Mesendoderm (in vitro differentiated cells): ENCODE measurements around the gene HEPN1.
A peak's percentile ranks its signal among the peaks of the same experiment; 100 is the strongest.

Source experiments
- DNase-seq: peaks from one replicate; pipeline ENCODE4 v3.0.0; 2013
- H2AK5ac ChIP-seq: 2 replicates; pipeline ENCODE4 v1.6.1; 2013; ENCODE audit warnings: low read length, inconsistent platforms
- H2BK120ac ChIP-seq: 2 replicates; pipeline ENCODE4 v1.6.1; 2013; ENCODE audit warnings: low read depth, mild to moderate bottlenecking, low read length, moderate library complexity, mixed read lengths
- H2BK15ac ChIP-seq: replicated peaks from 2 replicates; pipeline ENCODE4 v1.6.1; 2013; ENCODE audit warnings: low read depth, mild to moderate bottlenecking, moderate library complexity
- H2BK5ac ChIP-seq: 2 replicates; pipeline ENCODE4 v1.6.1; 2013; ENCODE audit warnings: low read length, inconsistent platforms
- H3K18ac ChIP-seq: 2 replicates; pipeline ENCODE4 v1.6.1; 2013; ENCODE audit warnings: mild to moderate bottlenecking, low read length, mixed read lengths
- H3K23ac ChIP-seq: one replicate; pipeline ENCODE4 v1.6.1; 2013; ENCODE audit warnings: low read length
- H3K27ac ChIP-seq: 2 replicates; pipeline ENCODE4 v1.5.1; 2013; ENCODE audit warnings: low read depth, mild to moderate bottlenecking, inconsistent platforms, low read length, moderate library complexity
- H3K27me3 ChIP-seq: 2 replicates; pipeline ENCODE4 v1.6.1; 2013; ENCODE audit warnings: low read length, control low read depth, mild to moderate bottlenecking, inconsistent platforms; ENCODE audit not compliant: insufficient read depth, poor library complexity
- H3K36me3 ChIP-seq: 2 replicates; pipeline ENCODE4 v1.6.1; 2013; ENCODE audit warnings: low read length, inconsistent platforms; ENCODE audit not compliant: control insufficient read depth, insufficient read depth
- H3K4ac ChIP-seq: one replicate; pipeline ENCODE4 v1.6.1; 2013; ENCODE audit warnings: low read depth, mild to moderate bottlenecking, low read length, moderate library complexity
- H3K4me1 ChIP-seq: 2 replicates; pipeline ENCODE4 v1.6.1; 2013; ENCODE audit warnings: low read depth, low read length, inconsistent platforms; ENCODE audit not compliant: control insufficient read depth
- H3K4me2 ChIP-seq: 2 replicates; pipeline ENCODE4 v1.6.1; 2013; ENCODE audit warnings: low read length
- H3K4me3 ChIP-seq: 2 replicates; pipeline ENCODE4 v1.5.1; 2013; ENCODE audit warnings: mild to moderate bottlenecking, low read length
- H3K56ac ChIP-seq: one replicate; pipeline ENCODE4 v1.6.1; 2013; ENCODE audit warnings: low read length
- H3K79me1 ChIP-seq: 2 replicates; pipeline ENCODE4 v1.6.1; 2013; ENCODE audit warnings: low read length, inconsistent platforms
- H3K79me2 ChIP-seq: 2 replicates; pipeline ENCODE4 v1.6.1; 2013; ENCODE audit warnings: mild to moderate bottlenecking, low read length; ENCODE audit not compliant: control insufficient read depth, insufficient read depth
- H3K9ac ChIP-seq: 2 replicates; pipeline ENCODE4 v1.6.1; 2013; ENCODE audit warnings: low read length, inconsistent platforms
- H4K5ac ChIP-seq: one replicate; pipeline ENCODE4 v1.6.1; 2013; ENCODE audit warnings: low read length
- H4K8ac ChIP-seq: one replicate; pipeline ENCODE4 v1.6.1; 2013; ENCODE audit warnings: low read depth, mild to moderate bottlenecking, control low read depth, low read length, moderate library complexity
- WGBS: extraction: QIAGEN DNeasy Blood & Tissue Kit; methylation state at CpG from one replicate; pipeline ENCODE4 v1.1.7; 2013; ENCODE audit warnings: low lambda C conversion rate, missing lambda C conversion rate; ENCODE audit not compliant: insufficient coverage; ENCODE audit errors: extremely low coverage; 5-methylcytosine and 5-hydroxymethylcytosine counted together

Gene HEPN1

GRCh38 chr11:124891373-124891861, 27.6 kb upstream of the HEPN1 start:
- DNase-seq: peak; percentile 67
- no CpG with 5 or more reads among the region's 12 CpGs for WGBS
- Histone ChIP-seq H3K27me3 (no peaks in the 10 kb centered on the region), H4K5ac (no peak overlapping the region), H3K23ac (no peak overlapping the region), H3K4me1 (no peaks in the 10 kb centered on the region), H3K4ac (no peak overlapping the region), H3K18ac (no peak overlapping the region), H3K9ac (no peak overlapping the region), H2BK15ac (no peak overlapping the region), H2BK120ac (no peak overlapping the region), H2AK5ac (no peak overlapping the region), H3K27ac (no peak overlapping the region), H3K36me3 (no peaks in the 10 kb centered on the region), H3K79me2 (no peaks in the 10 kb centered on the region), H3K4me3 (no peak overlapping the region), H2BK5ac (no peak overlapping the region), H4K8ac (no peak overlapping the region), H3K4me2 (no peak overlapping the region), H3K56ac (no peak overlapping the region), H3K79me1 (no peaks in the 10 kb centered on the region)

- no peak overlapping the region for H3K4me2 ChIP-seq
- no peak overlapping the region for H4K8ac ChIP-seq
- WGBS: no CpG with 5 or more reads among the region's 2 CpGs
- no peak overlapping the region for H3K9ac ChIP-seq
- H3K56ac ChIP-seq: no peak overlapping the region
- H2BK120ac ChIP-seq: no peak overlapping the region
- H3K18ac ChIP-seq: no peak overlapping the region
- H2BK5ac ChIP-seq: no peak overlapping the region
- H3K4me3 ChIP-seq: no peak overlapping the region
- no peaks in the 10 kb centered on the region for H3K27me3 ChIP-seq
- H3K27ac ChIP-seq: no peak overlapping the region
- no peak overlapping the region for H4K5ac ChIP-seq
- no peaks in the 10 kb centered on the region for H3K79me1 ChIP-seq
- no peak overlapping the region for H3K4ac ChIP-seq
- no peak overlapping the region for H2AK5ac ChIP-seq
- no peaks in the 10 kb centered on the region for H3K4me1 ChIP-seq
- no peak for DNase-seq
- no peaks in the 10 kb centered on the region for H3K79me2 ChIP-seq
- H2BK15ac ChIP-seq: no peak overlapping the region
- H3K23ac ChIP-seq: no peak overlapping the region
- no peaks in the 10 kb centered on the region for H3K36me3 ChIP-seq
Observed at GRCh38 chr11:124892146-124892545, 26.9 kb upstream of the HEPN1 start.

GRCh38 chr11:124892750-124893454, 26.1 kb upstream of the HEPN1 start:
- no CpG with 5 or more reads among the region's 9 CpGs for WGBS
- H3K4me1 ChIP-seq: no peaks in the 10 kb centered on the region
- no peak overlapping the region for H2AK5ac ChIP-seq
- H3K79me2 ChIP-seq: no peaks in the 10 kb centered on the region
- no peaks in the 10 kb centered on the region for H3K36me3 ChIP-seq
- no peak overlapping the region for H4K8ac ChIP-seq
- H3K79me1 ChIP-seq: no peaks in the 10 kb centered on the region
- no peak overlapping the region for H3K23ac ChIP-seq
- no peak overlapping the region for H3K4ac ChIP-seq
- no peak for DNase-seq
- H3K18ac ChIP-seq: no peak overlapping the region
- no peak overlapping the region for H3K9ac ChIP-seq
- no peak overlapping the region for H3K4me3 ChIP-seq
- no peak overlapping the region for H2BK15ac ChIP-seq
- no peaks in the 10 kb centered on the region for H3K27me3 ChIP-seq
- no peak overlapping the region for H2BK5ac ChIP-seq
- no peak overlapping the region for H4K5ac ChIP-seq
- H2BK120ac ChIP-seq: no peak overlapping the region
- no peak overlapping the region for H3K4me2 ChIP-seq
- no peak overlapping the region for H3K56ac ChIP-seq
- H3K27ac ChIP-seq: no peak overlapping the region

DNA sequence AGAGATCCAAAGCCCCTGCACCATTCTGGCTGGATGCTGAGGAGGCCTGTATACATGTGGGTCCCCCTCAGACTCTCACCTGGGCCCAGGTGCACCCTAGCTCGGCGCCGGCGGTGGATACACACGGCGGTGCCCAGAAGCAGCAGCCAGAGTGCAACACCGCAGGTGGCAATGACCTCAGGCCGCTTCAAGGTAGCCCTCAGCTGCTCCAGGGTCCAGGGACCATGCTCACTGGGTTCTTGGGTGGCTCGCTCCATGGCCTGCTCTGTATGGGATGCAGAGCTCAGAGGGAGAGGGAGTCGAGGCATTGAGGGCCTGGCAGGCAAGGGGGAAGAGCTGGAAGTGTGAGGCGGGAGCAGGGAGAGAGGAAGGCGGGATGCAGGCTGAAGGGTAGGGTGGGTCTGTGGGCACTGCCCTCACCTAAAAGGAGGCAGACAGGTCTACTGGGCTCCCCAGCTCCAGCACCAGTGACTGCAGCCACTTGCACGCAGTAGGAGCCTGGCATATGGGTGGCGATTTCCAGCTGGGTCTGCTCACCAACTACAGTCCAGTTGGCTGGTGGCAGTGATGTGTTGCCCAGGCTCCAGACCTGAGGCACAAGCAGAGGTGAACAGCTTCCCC, 25.2 kb upstream of the HEPN1 start:
- no peaks in the 10 kb centered on the region for H3K27me3 ChIP-seq
- H2BK120ac ChIP-seq: no peak overlapping the region
- no peak overlapping the region for H2BK5ac ChIP-seq
- H4K5ac ChIP-seq: no peak overlapping the region
- H4K8ac ChIP-seq: no peak overlapping the region
- no peak overlapping the region for H3K27ac ChIP-seq
- no peak overlapping the region for H2AK5ac ChIP-seq
- peaks cover 2% of the 10 kb centered on the region for H3K4me1 ChIP-seq
- H3K79me2 ChIP-seq: no peaks in the 10 kb centered on the region
- DNase-seq: no peak
- WGBS: no CpG with 5 or more reads among the region's 14 CpGs
- H3K9ac ChIP-seq: no peak overlapping the region
- H3K4me2 ChIP-seq: no peak overlapping the region
- no peaks in the 10 kb centered on the region for H3K36me3 ChIP-seq
- H2BK15ac ChIP-seq: no peak overlapping the region
- H3K23ac ChIP-seq: no peak overlapping the region
- no peak overlapping the region for H3K4me3 ChIP-seq
- H3K4ac ChIP-seq: no peak overlapping the region
- H3K79me1 ChIP-seq: no peaks in the 10 kb centered on the region
- H3K18ac ChIP-seq: no peak overlapping the region
- no peak overlapping the region for H3K56ac ChIP-seq

- Histone ChIP-seq H2BK5ac (no peak overlapping the region), H3K79me2 (no peaks in the 10 kb centered on the region), H3K36me3 (no peaks in the 10 kb centered on the region), H2BK120ac (no peak overlapping the region), H3K23ac (no peak overlapping the region), H3K9ac (no peak overlapping the region), H4K5ac (no peak overlapping the region), H3K4me2 (no peak overlapping the region), H4K8ac (no peak overlapping the region), H2BK15ac (no peak overlapping the region), H3K4ac (no peak overlapping the region), H3K27me3 (no peaks in the 10 kb centered on the region), H3K56ac (no peak overlapping the region), H3K18ac (no peak overlapping the region), H3K4me3 (no peak overlapping the region), H3K27ac (no peak overlapping the region), H2AK5ac (no peak overlapping the region), H3K79me1 (no peaks in the 10 kb centered on the region), H3K4me1 (peaks cover 2% of the 10 kb centered on the region)
- DNase-seq: no peak
- WGBS: no CpG with 5 or more reads among the region's 4 CpGs
Observed at GRCh38 chr11:124894606-124895430, 24.2 kb upstream of the HEPN1 start.
